HepG2 (cell line): ENCODE measurements around the gene NABP1. TPM values are rescaled to one million over a fixed set of nuclear protein-coding genes. Genes with fewer than 3 reads are reported as not detected.

Source experiments
- ATAC-seq: fragments of 200-7000 bp; cut with Tn5 transposase; 3 replicates; pipeline ENCODE4 v1.9.1; 2020; ENCODE audit warnings: mild to moderate bottlenecking, moderate library complexity
- BruUV-seq: library from RNA; stranded (reverse); fragments of 400-500 nt; replicated peaks from 2 replicates; lab custom pipeline; 2021; lab: Mats Ljungman, UMichigan
- CTCF ChIA-PET: fragments of 300-600 bp; formaldehyde crosslinking; extraction: SDS; loops from one replicate; lab custom pipeline; 2021; ENCODE audit warnings: low total read pairs, inconsistent platforms, low intra/inter-chr PET ratio; lab: Yijun Ruan, JAX
- POLR2A ChIA-PET: fragments of 350-600 bp; sonication (Branson Sonifier 250); formaldehyde crosslinking; loops from one replicate; lab custom pipeline; 2020; ENCODE audit warnings: antibody characterized with exemption, inconsistent platforms; lab: Yijun Ruan, JAX
- DNase-seq: peaks from one replicate; pipeline ENCODE4 v3.0.0-alpha.2; 2015; ENCODE audit warnings: low spot score
- FAIRE-seq: peaks from 3 replicates; lab custom pipeline; 2011; peaks lifted over from hg19 to GRCh38; lab: Jason Lieb, UNC
- H2AFZ ChIP-seq: one replicate; pipeline ENCODE4 v1.6.1; 2011; ENCODE audit warnings: low read length, inconsistent platforms
- H3K27ac ChIP-seq: fragments of 300-600 bp; 3 replicates; pipeline ENCODE4 v1.8.0; 2011; ENCODE audit warnings: mixed run types, mild to moderate bottlenecking, mixed read lengths, low read length, inconsistent platforms; ENCODE audit not compliant: insufficient read depth; ENCODE audit errors: extremely low read length
- H3K27me3 ChIP-seq, 2 experiments: fragments of 200-600 bp in 1 of 2; 2 replicates in 1 of 2; 3 replicates in 1 of 2; pipeline versions ENCODE4 v1.6.0 to v1.8.0; 2011; ENCODE audit warnings: low read length in 2 of 2, mild to moderate bottlenecking in 2 of 2, moderate library complexity in 2 of 2, inconsistent platforms in 1 of 2; ENCODE audit not compliant: insufficient read depth in 2 of 2, control insufficient read depth in 1 of 2
- H3K36me3 ChIP-seq, 2 experiments: fragments of 200-600 bp in 1 of 2; replicated peaks in 1 of 2; 2 replicates in 1 of 2; 3 replicates in 1 of 2; pipeline versions ENCODE4 v1.5.1 to v1.8.0; 2011; ENCODE audit warnings: low read length in 2 of 2, inconsistent platforms in 1 of 2; ENCODE audit not compliant: insufficient read depth in 2 of 2, control insufficient read depth in 1 of 2
- H3K4me1 ChIP-seq: 2 replicates; pipeline ENCODE4 v1.5.1; 2012; ENCODE audit warnings: low read length, inconsistent platforms; ENCODE audit not compliant: insufficient read depth
- H3K4me2 ChIP-seq: 2 replicates; pipeline ENCODE4 v1.6.0; 2011; ENCODE audit warnings: low read depth, low read length, inconsistent platforms
- H3K4me3 ChIP-seq, 3 experiments: fragments of 200-600 bp in 1 of 3; sonication (generic), shearing (Covaris generic) in 1 of 3; replicated peaks in 1 of 3; 2 replicates each; pipeline ENCODE4 v1.5.1; 2011 to 2016; ENCODE audit warnings: low read length in 3 of 3, inconsistent platforms in 2 of 3, low read depth in 2 of 3, mild to moderate bottlenecking in 2 of 3, control low read depth in 1 of 3, mixed read lengths in 1 of 3; ENCODE audit not compliant: insufficient read depth in 1 of 3
- H3K79me2 ChIP-seq: one replicate; pipeline ENCODE4 v1.6.1; 2011; ENCODE audit warnings: low read length, inconsistent platforms; ENCODE audit not compliant: insufficient read depth
- H3K9ac ChIP-seq: 2 replicates; pipeline ENCODE4 v1.6.0; 2011; ENCODE audit warnings: mild to moderate bottlenecking, low read depth, low read length, inconsistent platforms; ENCODE audit not compliant: insufficient read depth
- H3K9me3 ChIP-seq: 2 replicates; pipeline ENCODE4 v1.5.1; 2012; ENCODE audit warnings: mild to moderate bottlenecking, low read length
- H4K20me1 ChIP-seq: 2 replicates; pipeline ENCODE4 v1.6.0; 2011; ENCODE audit warnings: inconsistent platforms, mild to moderate bottlenecking, low read length, moderate library complexity; ENCODE audit not compliant: insufficient read depth
- FOXJ3 ChIP-seq: sonication (generic); formaldehyde crosslinking; IDR thresholded peaks from 2 replicates; pipeline ENCODE4 v1.4.0; 2020; ENCODE audit warnings: missing genetic modification reagents, mild to moderate bottlenecking, borderline replicate concordance
- GLMP ChIP-seq: sonication (generic); formaldehyde crosslinking; IDR thresholded peaks from 2 replicates; pipeline ENCODE4 v1.9.0; 2021; ENCODE audit warnings: missing genetic modification reagents, mild to moderate bottlenecking, borderline replicate concordance
- PPARG ChIP-seq: conservative IDR thresholded peaks from 2 replicates; pipeline ENCODE4 v1.6.1; 2016; ENCODE audit warnings: missing biosample characterization, missing genetic modification reagents
- RBFOX2 ChIP-seq: fragments of 200-400 bp; formaldehyde crosslinking; IDR thresholded peaks from 2 replicates; pipeline ENCODE4 v1.6.1; 2017; ENCODE audit warnings: low read depth, mild to moderate bottlenecking, low read length
- SAP130 ChIP-seq: IDR thresholded peaks from 2 replicates; pipeline ENCODE4 v1.6.1; 2016; ENCODE audit warnings: low read depth
- SP4 ChIP-seq: sonication (generic); formaldehyde crosslinking; IDR thresholded peaks from 2 replicates; pipeline ENCODE4 v1.8.1; 2023; ENCODE audit warnings: mild to moderate bottlenecking, missing genetic modification reagents
- ZMAT5 ChIP-seq: sonication (generic); formaldehyde crosslinking; IDR thresholded peaks from 2 replicates; pipeline ENCODE4 v1.5.0; 2020; ENCODE audit warnings: mild to moderate bottlenecking, low read depth, missing genetic modification reagents, borderline replicate concordance
- ZNF143 ChIP-seq: sonication (generic); formaldehyde crosslinking; IDR thresholded peaks from 2 replicates; pipeline ENCODE4 v1.4.0; 2020; ENCODE audit warnings: missing genetic modification reagents
- ZNF207 ChIP-seq: fragments of 450-650 bp; IDR thresholded peaks from 2 replicates; pipeline ENCODE4 v1.6.1; 2016; ENCODE audit warnings: antibody characterized with exemption, borderline replicate concordance
- ZNF274 ChIP-seq: sonication (generic); formaldehyde crosslinking; IDR thresholded peaks from 2 replicates; pipeline ENCODE4 v1.5.1; 2020; ENCODE audit warnings: mild to moderate bottlenecking, missing genetic modification reagents
- ZNF367 ChIP-seq: sonication (generic); formaldehyde crosslinking; IDR thresholded peaks from 2 replicates; pipeline ENCODE4 v1.4.0; 2020; ENCODE audit warnings: missing genetic modification reagents, borderline replicate concordance
- ZNF407 ChIP-seq: sonication (generic); formaldehyde crosslinking; IDR thresholded peaks from one replicate; pipeline ENCODE4 v1.5.1; 2020; ENCODE audit warnings: mild to moderate bottlenecking, missing genetic modification reagents; ENCODE audit errors: not compliant biosample characterization
- ZNF737 ChIP-seq: sonication (generic); formaldehyde crosslinking; IDR thresholded peaks from 2 replicates; pipeline ENCODE4 v1.5.0; 2020; ENCODE audit warnings: missing genetic modification reagents, mild to moderate bottlenecking, borderline replicate concordance
- ZNF790 ChIP-seq: sonication (generic); formaldehyde crosslinking; IDR thresholded peaks from 2 replicates; pipeline ENCODE4 v1.8.0; 2022; ENCODE audit warnings: missing genetic modification reagents, mild to moderate bottlenecking, borderline replicate concordance
- WGBS: methylation state at CpG from one replicate; pipeline ENCODE4 v1.1.6; 2017; ENCODE audit warnings: low lambda C conversion rate; 5-methylcytosine and 5-hydroxymethylcytosine counted together
- in situ Hi-C: cut with HindIII; loops from 2 replicates; pipeline ENCODE4 v1.10.0; 2017; ENCODE audit warnings: low pct_unique_long_range_greater_than_20kb; ENCODE audit not compliant: extremely low pct_ligation_motif_present
- intact Hi-C: fragments of 100-400 bp; cut with micrococcal nuclease; formaldehyde crosslinking; loops from one replicate; pipeline ENCODE4 v1.10.0; 2022; ENCODE audit not compliant: unreplicated experiment
- polyA plus RNA-seq, 8 experiments: library from polyadenylated mRNA; depleted of rRNA in 3 of 8; stranded (reverse) in 7 of 8; unstranded in 1 of 8; fragments of >200 nt; fragmentation: Illumina TruSeq in 4 of 8; extraction: Trizol in 4 of 8; gene quantifications; 2 replicates each; pipeline versions ENCODE4 v1.2.1 to v1.2.3, GENCODE V29; 2011 to 2016; ENCODE audit warnings: low read depth in 4 of 8, missing spikeins in 1 of 8, mixed read lengths in 1 of 8; ENCODE audit not compliant: insufficient read depth in 1 of 8
- total RNA-seq, 5 experiments: library from RNA; depleted of rRNA; stranded (reverse); fragments of >200 nt; fragmentation: Illumina TruSeq; extraction: Trizol; gene quantifications; 2 replicates each; pipeline ENCODE4 v1.2.3, GENCODE V29; 2016; ENCODE audit warnings: low read depth in 1 of 5

The NABP1 gene
- total and polyA plus RNA-seq, 2 of the 13 experiments (the other 11 are each of a cell fraction or from before 2014, with no cell fraction given) = 14.9 to 19.8 TPM

- TF ChIP-seq FOXJ3 (CRISPR knock-in tag) (no peak), ZNF407 (CRISPR knock-in tag) (no peak)
These were observed 18.7 kb upstream of the NABP1 start (continued) for GRCh38 chr2:191659198-191659597.

- Histone ChIP-seq H2AFZ (no peak overlapping the region), H3K36me3 (no peaks in the 10 kb centered on the region), H4K20me1 (no peaks in the 10 kb centered on the region), H3K27ac (no peak overlapping the region), H3K9me3 (no peaks in the 10 kb centered on the region), H3K4me2 (peak overlapping the region; percentile 8; the same call in 1 of the 2 replicates), H3K79me2 (no peaks in the 10 kb centered on the region), H3K9ac (no peak overlapping the region), H3K27me3 (no peaks in the 10 kb centered on the region), H3K4me1 (peaks cover 14% of the 10 kb centered on the region), H3K4me3 (no peak overlapping the region)
- 0% methylated on average over 1 of the region's 1 CpG for WGBS
- ChIA-PET POLR2A (interaction anchor here (1.4 to 1.5 kb wide), 2 partner anchors 16 to 22 kb away, joined by 3 to 4 read pairs; no protein-coding TSS in a partner anchor), CTCF (no interaction called here)
- DNase-seq = no peak
- ATAC-seq = peak; percentile 76
- BruUV-seq = no TSS peak
- intact Hi-C loops (no loop called here), in situ Hi-C loops (no loop called here)
- no peak for FAIRE-seq
- TF ChIP-seq ZNF790 = no peak
- TF ChIP-seq ZMAT5 = no peak
- no peak for TF ChIP-seq PPARG
- no peak for TF ChIP-seq ZNF274 (CRISPR knock-in tag)
- no peak for TF ChIP-seq ZNF207
- no peak for TF ChIP-seq ZNF737 (CRISPR knock-in tag)
- TF ChIP-seq GLMP (CRISPR knock-in tag) = no peak
- peak; percentile 16; the same call in 1 of the 2 replicates for TF ChIP-seq SAP130
- no peak for TF ChIP-seq ZNF367 (CRISPR knock-in tag)
- no peak for TF ChIP-seq ZNF143 (CRISPR knock-in tag)
- TF ChIP-seq SP4 (CRISPR knock-in tag) = no peak
- no peak for TF ChIP-seq RBFOX2
These were observed 17.4 kb upstream of the NABP1 start for GRCh38 chr2:191660575-191660974.
